Stimulated activated naive CD8-positive, alpha-beta T cell treated with anti-CD3 and anti-CD28 coated beads, Interleukin-15, Interleukin-2, amounts not matched to agents 100 ng/mL and 50 ng/mL, for 24 hours (primary cell): ENCODE measurements around the gene PLXNA2.

Experiments used
- H3K27ac Mint-ChIP-seq: one replicate; pipeline ENCODE4 v1.8.0; 2021; ENCODE audit warnings: mild to moderate bottlenecking, mixed read lengths
- H3K27me3 Mint-ChIP-seq: one replicate; pipeline ENCODE4 v1.8.0; 2021; ENCODE audit warnings: mixed read lengths
- H3K36me3 Mint-ChIP-seq: one replicate; pipeline ENCODE4 v1.8.0; 2021; ENCODE audit warnings: low read depth, mixed read lengths
- H3K4me1 Mint-ChIP-seq: one replicate; pipeline ENCODE4 v1.8.0; 2021; ENCODE audit warnings: low read depth, mixed read lengths
- H3K4me3 Mint-ChIP-seq: one replicate; pipeline ENCODE4 v1.8.0; 2021; ENCODE audit warnings: mild to moderate bottlenecking, mixed read lengths
- H3K9me3 Mint-ChIP-seq: one replicate; pipeline ENCODE4 v1.8.0; 2021; ENCODE audit warnings: mixed read lengths

The PLXNA2 gene

DNA sequence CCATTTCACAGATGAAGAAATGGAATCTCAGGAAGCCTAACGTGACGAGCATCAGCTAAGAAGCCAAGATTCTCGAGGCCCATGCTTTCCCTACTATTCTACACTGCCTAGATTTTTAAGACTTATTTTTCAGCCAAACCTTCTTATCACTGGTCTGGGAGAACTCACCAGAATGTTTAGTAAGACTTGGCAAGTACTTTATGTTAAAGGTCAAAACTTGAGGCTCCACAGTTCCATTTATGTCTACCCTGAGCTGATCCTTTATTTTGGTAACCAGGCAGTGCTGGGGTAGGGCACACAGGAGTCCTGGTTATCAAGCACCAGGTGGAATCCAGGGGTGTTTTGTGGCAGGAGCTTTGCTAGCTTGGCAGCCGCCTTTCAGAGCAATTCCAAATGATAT, 16.8 kb downstream of the PLXNA2 start:
- H3K27ac Mint-ChIP-seq, result no peak overlapping the region
- H3K36me3 Mint-ChIP-seq, result no peaks in the 10 kb centered on the region
- no peak overlapping the region for H3K4me3 Mint-ChIP-seq
- no peaks in the 10 kb centered on the region for H3K4me1 Mint-ChIP-seq
- H3K27me3 Mint-ChIP-seq, result peaks cover 4% of the 10 kb centered on the region
- no peaks in the 10 kb centered on the region for H3K9me3 Mint-ChIP-seq

DNA sequence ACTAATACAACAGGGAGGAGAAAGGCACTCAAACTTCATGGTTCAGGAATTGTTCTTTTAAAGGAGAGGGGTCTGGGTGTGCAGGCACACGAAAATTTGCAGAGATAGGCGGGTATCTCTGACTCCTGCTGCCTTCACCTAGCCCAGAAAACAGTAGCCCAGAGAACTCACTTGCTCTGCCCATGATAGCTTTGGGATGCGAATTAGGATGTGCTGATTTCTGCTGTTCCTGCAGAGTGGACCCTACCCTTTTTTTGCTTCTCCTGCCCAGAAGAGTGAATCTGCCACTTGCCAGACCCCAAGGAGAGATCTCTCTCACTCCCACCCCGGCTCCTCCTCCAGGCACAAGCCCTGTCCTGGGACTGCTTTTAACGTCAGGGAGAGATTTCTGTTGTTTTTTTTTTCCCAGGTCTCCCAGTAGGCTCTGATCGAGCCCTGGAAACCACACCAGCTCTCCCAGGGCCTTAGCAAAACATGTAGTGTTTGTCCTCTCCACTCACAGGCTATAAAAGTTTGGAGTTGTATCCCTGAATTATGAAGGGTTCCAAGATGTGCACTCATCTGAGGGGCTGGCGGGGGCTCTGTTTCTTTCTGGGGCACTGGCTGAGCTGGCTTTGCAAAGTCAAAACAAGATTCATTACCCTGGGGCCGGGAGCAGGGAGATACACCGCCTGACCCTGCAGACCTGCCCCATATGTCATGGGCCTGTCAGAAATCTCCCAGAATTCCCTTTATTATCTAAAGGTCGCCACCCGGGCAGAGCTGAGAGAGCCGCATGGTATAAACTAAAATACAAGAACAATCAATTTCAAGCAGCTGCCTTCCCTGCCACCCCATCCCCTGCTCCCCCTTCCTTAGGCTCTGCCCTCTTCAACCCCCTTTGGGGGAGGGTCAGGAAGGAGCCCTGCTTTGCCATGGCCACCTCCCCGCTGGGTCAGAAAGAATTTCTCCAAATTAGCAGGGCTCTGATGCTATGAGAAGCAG, 17.9 kb downstream of the PLXNA2 start:
- H3K9me3 Mint-ChIP-seq, result no peaks in the 10 kb centered on the region
- H3K27me3 Mint-ChIP-seq, result peaks cover 4% of the 10 kb centered on the region
- no peak overlapping the region for H3K4me3 Mint-ChIP-seq
- no peaks in the 10 kb centered on the region for H3K36me3 Mint-ChIP-seq
- no peak overlapping the region for H3K27ac Mint-ChIP-seq
- no peaks in the 10 kb centered on the region for H3K4me1 Mint-ChIP-seq

DNA sequence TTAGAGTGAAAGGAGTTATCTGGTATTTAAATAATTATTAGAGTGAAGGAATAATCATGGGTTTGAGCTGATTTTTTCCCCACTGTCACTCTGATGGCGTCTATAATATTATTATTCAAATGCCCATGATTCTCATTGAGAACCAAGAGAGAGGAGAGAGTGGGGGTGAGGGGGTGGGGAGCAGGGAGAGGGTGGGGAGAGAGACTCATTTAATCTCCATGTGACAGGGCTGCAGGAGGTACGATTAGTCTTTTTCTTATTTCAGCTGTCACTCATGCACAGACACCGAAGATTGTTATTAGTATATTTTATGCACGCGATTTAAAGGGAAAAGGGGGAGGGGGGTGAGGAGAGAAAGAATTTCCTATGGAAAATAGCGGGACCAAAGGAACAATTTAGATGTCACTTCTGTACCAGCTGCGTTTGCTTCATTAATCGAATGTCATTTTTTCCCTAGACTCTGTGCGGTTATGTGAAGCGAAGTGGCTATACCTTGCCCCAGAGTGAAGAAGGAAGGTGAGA, 19.9 kb downstream of the PLXNA2 start:
- Mint-ChIP-seq H3K4me3 (no peak overlapping the region), H3K4me1 (peaks cover 5% of the 10 kb centered on the region), H3K36me3 (no peaks in the 10 kb centered on the region), H3K27ac (no peak overlapping the region), H3K9me3 (no peaks in the 10 kb centered on the region), H3K27me3 (peaks cover 11% of the 10 kb centered on the region)

DNA sequence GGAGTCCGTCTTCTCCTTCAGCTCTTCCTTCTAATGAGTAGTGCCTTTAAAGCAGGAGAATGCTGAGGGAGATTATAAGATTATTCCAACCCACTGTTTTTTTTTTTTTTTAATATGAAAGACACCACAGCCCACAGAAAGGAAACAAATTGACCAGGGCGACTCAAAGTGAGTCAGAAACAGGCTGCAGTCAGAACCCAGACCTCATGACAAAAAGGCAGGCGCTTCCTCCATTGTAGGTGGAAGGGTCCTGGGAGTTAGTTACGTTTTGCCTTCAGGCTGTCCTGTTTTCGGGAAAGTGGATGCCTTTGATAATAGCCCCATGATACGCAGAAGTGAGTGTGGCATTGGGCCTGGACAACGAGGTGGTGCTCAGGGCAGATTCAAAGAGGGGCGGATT, 21.0 kb downstream of the PLXNA2 start:
- H3K36me3 Mint-ChIP-seq, result no peaks in the 10 kb centered on the region
- H3K27me3 Mint-ChIP-seq, result peaks cover 11% of the 10 kb centered on the region
- no peak overlapping the region for H3K27ac Mint-ChIP-seq
- no peaks in the 10 kb centered on the region for H3K9me3 Mint-ChIP-seq
- H3K4me1 Mint-ChIP-seq, result peaks cover 5% of the 10 kb centered on the region
- no peak overlapping the region for H3K4me3 Mint-ChIP-seq

DNA sequence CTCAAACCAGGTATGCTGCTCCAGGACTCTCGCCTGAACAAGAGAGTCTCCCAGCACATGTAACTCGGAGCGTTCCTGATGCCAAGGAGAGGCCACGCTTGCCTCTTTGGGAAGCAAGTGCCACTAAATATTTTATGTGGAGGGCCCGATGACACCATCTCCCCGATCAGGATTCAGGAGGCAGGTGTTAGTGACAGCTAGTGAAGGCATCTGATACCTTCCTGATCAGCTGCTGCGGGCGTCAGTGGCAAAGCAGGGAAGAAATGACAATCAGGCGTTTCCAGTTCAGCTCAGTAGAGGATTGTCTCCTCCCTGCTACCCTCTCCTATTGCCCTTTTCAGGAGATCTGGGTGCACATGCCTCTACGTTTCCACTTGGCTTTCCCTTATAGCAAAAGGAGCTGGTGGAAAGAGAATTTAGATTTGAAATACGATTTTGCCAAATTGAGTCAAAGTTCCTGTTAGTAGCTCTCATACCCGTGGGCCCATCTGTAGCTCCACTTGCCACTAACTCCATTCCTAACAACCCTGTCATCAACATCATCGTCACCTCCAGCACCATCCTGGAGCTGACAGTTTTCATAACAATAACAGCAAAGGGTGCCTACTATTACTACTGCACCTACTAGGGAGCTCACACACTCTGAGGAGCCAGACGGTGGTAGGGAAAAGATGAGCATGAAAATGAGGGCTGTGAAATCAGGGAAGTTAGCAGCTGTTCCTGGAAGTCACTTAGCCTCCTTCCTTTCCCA, 21.6 kb downstream of the PLXNA2 start:
- no peak overlapping the region for H3K4me3 Mint-ChIP-seq
- H3K27ac Mint-ChIP-seq, result no peak overlapping the region
- H3K27me3 Mint-ChIP-seq, result peaks cover 11% of the 10 kb centered on the region
- H3K36me3 Mint-ChIP-seq, result no peaks in the 10 kb centered on the region
- peaks cover 5% of the 10 kb centered on the region for H3K4me1 Mint-ChIP-seq
- H3K9me3 Mint-ChIP-seq, result no peaks in the 10 kb centered on the region

DNA sequence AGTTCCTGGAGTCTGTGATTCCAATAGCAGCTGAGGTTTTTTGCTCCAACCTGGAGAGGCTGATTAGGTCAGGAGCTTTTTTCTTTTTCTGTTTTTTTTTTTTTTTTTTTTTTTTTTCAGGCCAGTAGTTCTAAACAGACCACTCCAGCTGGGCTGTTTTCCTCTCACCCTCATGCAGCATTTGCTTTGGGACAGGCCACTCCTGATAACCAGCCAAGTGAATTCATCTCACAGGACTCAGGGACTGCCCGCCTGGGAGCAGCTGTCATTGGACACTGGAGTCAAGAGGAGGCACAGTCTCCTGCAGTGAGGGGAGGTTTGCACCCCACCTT, 22.9 kb downstream of the PLXNA2 start:
- Mint-ChIP-seq H3K4me1 (peaks cover 5% of the 10 kb centered on the region), H3K4me3 (no peak overlapping the region), H3K36me3 (no peaks in the 10 kb centered on the region), H3K27ac (no peak overlapping the region), H3K27me3 (peaks cover 11% of the 10 kb centered on the region), H3K9me3 (no peaks in the 10 kb centered on the region)

DNA sequence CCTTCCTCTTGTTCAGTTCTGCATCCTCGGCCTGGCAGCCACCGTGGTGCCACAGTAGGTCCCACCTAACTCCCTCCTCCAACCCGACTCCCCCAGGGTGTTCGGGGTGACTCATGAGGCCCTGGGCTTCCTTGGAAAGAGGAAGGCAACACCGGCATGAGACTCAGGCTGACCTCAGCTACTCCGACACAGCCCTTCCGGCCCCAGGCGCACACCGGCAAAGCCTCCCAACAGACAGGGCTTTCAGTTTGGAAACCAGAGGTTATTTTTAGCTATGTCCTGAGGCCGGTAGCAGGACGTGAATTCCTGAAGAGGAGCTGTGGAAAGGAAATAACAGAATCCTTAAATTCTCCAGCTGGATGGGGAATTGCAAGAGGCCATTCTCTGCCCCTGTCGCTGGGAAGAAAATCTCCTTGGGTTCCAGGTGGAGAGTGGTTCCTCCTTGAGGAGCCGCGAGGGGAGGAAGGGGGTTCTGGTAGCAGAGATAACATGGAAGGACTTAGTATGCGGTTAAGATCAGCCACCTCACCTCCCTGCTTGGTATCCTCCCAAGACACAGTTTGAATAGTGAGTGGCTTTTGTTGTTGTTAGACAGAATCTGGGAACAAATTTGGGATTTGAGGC, 24.4 kb downstream of the PLXNA2 start:
- Mint-ChIP-seq H3K4me3 (no peak overlapping the region), H3K9me3 (no peaks in the 10 kb centered on the region), H3K4me1 (peaks cover 5% of the 10 kb centered on the region), H3K27ac (no peak overlapping the region), H3K36me3 (no peaks in the 10 kb centered on the region), H3K27me3 (peaks cover 9% of the 10 kb centered on the region)

DNA sequence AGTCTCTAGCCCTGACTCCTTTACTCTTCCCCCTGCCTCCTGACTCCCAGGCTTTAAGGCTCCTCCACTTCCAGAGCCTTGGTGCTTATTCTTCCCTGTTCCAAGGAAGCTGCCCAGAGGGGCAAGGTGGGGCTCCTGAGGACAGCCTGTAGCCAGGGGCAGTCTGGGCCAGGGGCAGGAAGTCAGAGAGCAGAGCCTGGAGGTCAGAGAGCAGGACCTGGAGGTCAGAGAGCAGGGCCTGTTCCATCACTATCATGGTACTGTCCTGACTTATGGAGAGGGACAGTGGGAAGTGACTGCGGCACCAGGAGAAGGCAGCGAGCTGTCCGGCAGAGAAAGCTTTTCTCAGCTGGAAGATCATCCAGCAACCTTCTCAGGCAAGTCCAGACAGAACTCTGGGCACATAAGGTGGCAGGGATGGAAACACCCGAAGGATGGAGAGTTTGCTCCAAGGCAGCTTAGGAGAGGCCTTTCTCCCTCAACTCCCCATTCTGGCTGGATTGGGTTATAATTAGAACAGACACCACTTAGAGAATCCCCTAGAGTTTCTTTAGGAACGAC, 25.0 kb downstream of the PLXNA2 start:
- Mint-ChIP-seq H3K36me3 (no peaks in the 10 kb centered on the region), H3K4me3 (no peak overlapping the region), H3K27ac (no peak overlapping the region), H3K9me3 (no peaks in the 10 kb centered on the region), H3K27me3 (peaks cover 7% of the 10 kb centered on the region), H3K4me1 (peaks cover 5% of the 10 kb centered on the region)

DNA sequence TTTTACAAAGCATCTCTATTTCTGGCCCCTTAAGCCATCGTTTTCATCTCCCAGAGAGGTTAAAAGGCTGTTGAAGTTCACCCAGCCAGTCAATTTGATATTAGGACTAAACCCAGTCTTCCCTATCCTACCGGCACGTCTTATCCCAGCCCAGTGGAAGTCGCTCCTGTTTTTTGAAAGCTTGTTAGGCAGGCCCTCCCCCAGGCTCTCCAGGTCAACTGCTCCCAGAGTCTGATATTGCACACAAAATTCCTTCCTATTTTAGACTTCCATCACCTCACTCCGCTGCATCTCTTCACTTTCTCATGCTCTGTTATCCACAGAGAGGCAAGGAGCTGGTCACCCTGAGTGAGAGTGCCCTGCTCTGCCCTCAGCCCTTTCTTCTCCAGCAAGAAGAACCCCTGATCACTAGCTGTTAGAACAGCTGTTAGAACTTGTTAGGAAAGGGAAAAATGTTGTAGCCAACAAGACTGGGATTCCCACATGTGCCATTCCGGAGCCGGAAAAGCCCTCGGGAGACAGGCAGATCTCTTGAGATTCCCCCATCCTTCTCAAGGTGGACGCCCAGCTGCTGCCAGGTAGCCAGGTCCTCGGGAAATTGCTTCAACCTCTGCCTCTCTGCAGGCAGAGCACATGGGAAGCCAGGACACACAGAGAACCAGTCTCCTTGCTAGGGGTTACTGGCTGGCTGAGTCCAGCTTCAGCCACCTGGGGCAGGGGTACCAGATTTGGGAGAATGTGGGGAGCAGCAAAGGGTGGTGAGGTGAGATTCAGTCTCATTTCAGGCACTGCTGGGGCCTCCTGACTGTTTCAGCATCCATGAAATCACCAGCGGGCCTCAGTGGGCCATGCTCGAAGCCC, 25.7 kb downstream of the PLXNA2 start:
- Mint-ChIP-seq H3K9me3 (no peaks in the 10 kb centered on the region), H3K27ac (no peak overlapping the region), H3K4me1 (peaks cover 5% of the 10 kb centered on the region), H3K27me3 (peaks cover 7% of the 10 kb centered on the region), H3K36me3 (no peaks in the 10 kb centered on the region), H3K4me3 (no peak overlapping the region)

DNA sequence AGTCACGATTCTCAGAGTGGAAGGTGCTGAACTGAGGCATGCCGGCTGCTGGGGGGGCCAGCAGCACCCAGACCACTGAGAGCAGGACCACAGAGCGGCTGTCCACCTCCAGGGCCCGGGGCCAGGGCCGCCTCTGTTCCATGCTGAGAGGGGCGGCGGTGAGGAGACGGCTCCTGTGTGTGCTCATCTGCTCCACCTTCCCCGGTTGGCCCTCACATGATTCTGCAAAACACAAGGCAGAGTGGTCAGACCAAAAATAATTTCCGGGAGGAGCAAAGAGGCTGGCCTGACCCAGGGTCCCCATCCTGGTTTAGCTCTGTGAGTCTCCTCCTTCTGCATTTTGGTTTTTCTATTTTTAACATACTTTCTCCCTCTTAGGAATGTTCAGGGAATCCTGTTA, 26.4 kb downstream of the PLXNA2 start:
- Mint-ChIP-seq H3K36me3 (no peaks in the 10 kb centered on the region), H3K4me3 (no peak overlapping the region), H3K9me3 (no peaks in the 10 kb centered on the region), H3K4me1 (peaks cover 5% of the 10 kb centered on the region), H3K27me3 (peaks cover 7% of the 10 kb centered on the region), H3K27ac (no peak overlapping the region)

DNA sequence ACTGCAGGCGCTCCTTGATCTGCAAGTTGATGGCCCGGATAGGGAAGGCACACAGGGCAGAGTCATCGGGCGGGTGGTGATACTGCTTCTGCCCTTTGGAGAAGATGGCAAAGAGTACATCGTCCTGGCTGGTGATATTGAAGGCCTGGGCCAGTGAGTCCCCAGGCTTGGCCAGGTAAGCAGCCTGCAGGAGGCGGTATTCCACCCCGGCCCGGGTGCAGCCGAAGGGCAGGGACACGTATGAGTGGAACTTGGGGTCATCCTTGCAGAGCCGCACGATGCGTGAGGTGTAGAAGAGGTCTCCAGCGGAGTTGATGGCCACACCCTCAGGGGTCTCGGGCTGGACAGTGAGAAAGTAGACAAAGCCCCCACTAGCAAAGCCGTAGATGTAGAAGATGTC, 27.4 kb downstream of the PLXNA2 start:
- peaks cover 5% of the 10 kb centered on the region for H3K4me1 Mint-ChIP-seq

DNA sequence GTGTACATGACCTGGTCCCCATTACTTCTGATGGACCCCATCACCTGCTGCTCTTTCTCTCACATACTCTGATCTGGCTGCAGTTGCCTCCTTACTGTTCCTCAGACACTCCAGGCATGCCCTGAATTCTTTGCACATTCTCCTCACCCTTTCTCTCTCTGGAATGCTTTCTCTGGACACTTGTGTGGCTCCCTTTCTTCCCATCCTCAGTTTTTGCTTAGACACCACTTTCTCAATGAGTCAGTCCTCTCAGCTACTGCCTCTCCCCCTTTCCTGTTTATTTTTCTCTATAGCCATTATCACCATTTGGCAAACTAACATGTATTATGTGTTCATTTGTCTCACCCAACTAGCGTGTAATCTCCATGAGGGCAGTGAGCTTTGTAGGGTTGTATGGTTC, 28.1 kb downstream of the PLXNA2 start:
- H3K36me3 Mint-ChIP-seq, result no peaks in the 10 kb centered on the region
- no peak overlapping the region for H3K27ac Mint-ChIP-seq
- H3K27me3 Mint-ChIP-seq, result peaks cover 7% of the 10 kb centered on the region
- H3K9me3 Mint-ChIP-seq, result no peaks in the 10 kb centered on the region
- peaks cover 5% of the 10 kb centered on the region for H3K4me1 Mint-ChIP-seq
- no peak overlapping the region for H3K4me3 Mint-ChIP-seq

More for the DNA sequence above, 27.4 kb downstream of the PLXNA2 start:
- no peaks in the 10 kb centered on the region for H3K36me3 Mint-ChIP-seq
- H3K27me3 Mint-ChIP-seq, result peaks cover 7% of the 10 kb centered on the region
- no peak overlapping the region for H3K27ac Mint-ChIP-seq
- H3K9me3 Mint-ChIP-seq, result no peaks in the 10 kb centered on the region
- no peak overlapping the region for H3K4me3 Mint-ChIP-seq

DNA sequence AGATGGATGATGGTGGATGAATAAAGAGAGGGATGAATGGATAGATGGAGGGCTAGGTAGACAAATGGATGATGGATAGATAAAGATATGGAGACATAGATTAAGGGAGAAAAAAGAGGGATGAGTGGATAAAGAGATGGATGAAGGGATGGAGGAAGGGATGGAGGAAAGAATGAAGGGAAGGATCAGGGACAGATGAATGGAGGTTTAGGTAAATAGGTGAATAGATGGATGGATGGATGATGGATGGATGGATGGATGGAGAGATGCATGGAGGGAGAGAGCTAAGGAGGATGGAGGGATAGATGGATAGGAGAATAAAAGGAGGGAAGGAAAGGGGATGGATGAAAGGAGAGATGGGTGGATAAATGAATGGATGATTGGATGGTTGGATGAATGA, 28.8 kb downstream of the PLXNA2 start:
- peaks cover 3% of the 10 kb centered on the region for H3K27me3 Mint-ChIP-seq
- no peaks in the 10 kb centered on the region for H3K4me1 Mint-ChIP-seq
- H3K36me3 Mint-ChIP-seq, result no peaks in the 10 kb centered on the region
- H3K9me3 Mint-ChIP-seq, result no peaks in the 10 kb centered on the region
- no peak overlapping the region for H3K4me3 Mint-ChIP-seq
- no peak overlapping the region for H3K27ac Mint-ChIP-seq

DNA sequence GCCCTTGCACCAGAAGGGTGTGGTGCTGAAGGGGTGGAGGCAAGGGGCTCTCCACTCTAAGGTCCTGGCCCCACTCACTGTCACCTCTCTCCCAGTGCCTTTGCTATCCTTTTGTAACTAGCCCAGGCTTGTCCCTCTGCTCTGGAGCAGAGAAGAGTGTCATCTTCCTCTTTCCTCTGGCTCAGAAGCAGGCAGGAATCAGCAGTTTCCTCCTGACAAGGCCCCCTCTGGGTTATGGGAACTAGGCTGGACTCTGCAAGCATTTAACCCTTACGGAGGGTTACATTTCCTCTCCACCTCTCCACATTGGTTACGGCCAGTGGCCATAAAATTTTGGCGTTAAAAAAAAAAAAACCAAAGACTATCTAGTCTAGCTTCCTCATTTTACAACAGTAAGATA, 30.4 kb downstream of the PLXNA2 start:
- no peak overlapping the region for H3K4me3 Mint-ChIP-seq
- H3K9me3 Mint-ChIP-seq, result no peaks in the 10 kb centered on the region
- no peak overlapping the region for H3K27ac Mint-ChIP-seq
- no peaks in the 10 kb centered on the region for H3K4me1 Mint-ChIP-seq
- H3K36me3 Mint-ChIP-seq, result no peaks in the 10 kb centered on the region
- no peaks in the 10 kb centered on the region for H3K27me3 Mint-ChIP-seq
